SIG-M5 treated with dmso at 0.1 percent for 504 hours (cell line): ENCODE data around the gene PEX7.
A peak's percentile ranks its signal among the peaks of the same experiment; 100 is the strongest.
"Not testable (repeated sequence)": the region's sequence is repeated elsewhere in the genome, so short reads cannot be mapped to it uniquely, and the experiment has no call there.

Experiments used
- DNase-seq: peaks from one replicate; lab custom pipeline; 2025; ENCODE audit not compliant: unreplicated experiment; lab: John Stamatoyannopoulos, UW

Gene PEX7

DNA sequence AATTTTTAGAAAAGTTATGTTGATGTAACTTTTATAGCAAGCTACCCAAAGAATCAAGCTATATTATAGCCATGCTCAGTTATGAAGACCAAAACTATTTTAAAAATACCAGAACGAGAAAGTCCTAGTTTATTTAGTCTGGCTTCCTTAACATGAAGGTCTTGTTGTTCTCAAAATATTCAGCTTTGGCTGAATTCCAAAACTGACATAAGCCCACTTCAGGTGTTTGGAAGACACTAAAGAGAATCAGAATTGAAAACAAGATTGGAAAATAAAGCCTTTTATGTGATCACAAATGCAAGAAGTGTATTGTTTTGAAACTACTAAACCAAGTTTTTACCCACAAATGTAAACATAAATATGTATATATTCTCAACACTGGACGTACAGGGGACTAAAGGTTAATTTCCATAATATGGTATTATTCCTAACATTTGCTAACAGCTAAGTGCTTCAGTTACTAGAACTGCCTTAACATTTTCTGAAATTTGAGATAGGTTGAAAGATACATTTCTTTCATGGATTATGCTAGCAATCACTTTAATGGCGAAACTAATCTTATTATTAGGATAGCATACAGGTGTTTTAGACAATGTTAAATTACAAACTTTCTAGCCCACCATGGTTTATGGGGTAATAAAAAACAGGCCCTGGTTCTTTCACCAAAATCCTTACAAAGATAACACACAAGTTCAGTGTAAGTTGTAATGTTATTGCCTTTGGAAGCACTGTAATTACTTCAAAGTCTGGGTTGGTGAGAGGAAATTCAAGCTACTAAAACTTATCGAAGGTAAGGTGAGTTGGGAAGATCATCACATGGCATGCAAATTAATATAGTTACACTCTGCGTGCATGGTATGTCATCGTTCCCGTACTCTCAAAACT lies 31.7 kb upstream of the PEX7 start:
- no peak for DNase-seq

DNA sequence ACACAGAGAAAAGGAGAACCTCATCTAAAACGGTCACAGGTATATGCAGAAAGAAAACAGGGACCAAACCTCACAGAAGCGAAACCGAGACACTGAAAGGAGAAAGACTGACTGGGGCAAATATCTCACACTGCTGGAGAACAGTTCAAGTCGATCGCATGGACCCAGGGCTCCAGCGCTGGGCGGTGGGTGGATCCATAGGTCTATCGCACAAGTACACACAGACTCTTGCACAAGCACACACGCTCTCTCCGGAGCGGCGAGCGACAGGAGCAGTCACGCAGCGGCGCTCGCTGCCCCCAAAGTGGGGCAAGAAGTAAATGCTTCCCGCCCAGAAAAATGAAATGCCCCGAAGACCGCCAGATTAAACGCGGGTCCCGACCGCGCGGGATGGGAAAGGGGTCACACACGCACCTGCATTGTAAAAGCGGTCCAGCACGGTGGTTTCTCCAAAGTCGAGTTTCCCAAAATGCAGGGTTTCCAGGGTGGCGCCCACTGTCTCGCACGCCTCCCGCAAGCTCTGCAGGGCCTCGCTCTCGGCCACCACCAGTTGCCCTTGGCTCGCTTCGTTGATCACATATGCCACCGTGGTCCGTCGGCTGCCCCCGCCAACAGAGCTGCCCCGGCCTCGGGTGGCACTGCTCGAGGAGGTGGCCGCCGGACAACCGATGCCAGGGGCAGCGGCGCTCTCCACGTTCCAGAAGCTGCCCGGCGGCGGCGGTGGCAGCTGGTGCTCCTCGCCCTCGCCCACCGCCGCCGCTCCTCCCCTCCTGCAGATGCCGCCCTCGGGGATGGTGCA lies 30.9 kb upstream of the PEX7 start:
- peak; percentile 69 for DNase-seq

DNA sequence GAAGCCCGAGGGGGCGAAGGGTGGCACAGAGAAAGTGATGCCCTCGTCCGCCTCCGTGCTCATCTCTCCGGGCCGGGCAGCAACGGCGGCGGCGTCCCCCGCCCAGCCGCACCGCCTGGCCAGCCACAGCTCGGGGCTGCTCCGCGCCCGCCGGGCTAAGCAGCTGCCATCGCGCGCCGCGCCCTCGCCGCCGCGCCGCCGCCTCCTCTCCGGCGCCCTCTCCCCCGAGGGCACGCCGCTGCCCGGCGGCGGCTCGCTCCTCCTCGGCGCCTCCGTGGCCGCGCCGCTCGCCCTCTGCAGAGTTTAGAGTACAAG lies 30.3 kb upstream of the PEX7 start:
- no peak for DNase-seq

DNA sequence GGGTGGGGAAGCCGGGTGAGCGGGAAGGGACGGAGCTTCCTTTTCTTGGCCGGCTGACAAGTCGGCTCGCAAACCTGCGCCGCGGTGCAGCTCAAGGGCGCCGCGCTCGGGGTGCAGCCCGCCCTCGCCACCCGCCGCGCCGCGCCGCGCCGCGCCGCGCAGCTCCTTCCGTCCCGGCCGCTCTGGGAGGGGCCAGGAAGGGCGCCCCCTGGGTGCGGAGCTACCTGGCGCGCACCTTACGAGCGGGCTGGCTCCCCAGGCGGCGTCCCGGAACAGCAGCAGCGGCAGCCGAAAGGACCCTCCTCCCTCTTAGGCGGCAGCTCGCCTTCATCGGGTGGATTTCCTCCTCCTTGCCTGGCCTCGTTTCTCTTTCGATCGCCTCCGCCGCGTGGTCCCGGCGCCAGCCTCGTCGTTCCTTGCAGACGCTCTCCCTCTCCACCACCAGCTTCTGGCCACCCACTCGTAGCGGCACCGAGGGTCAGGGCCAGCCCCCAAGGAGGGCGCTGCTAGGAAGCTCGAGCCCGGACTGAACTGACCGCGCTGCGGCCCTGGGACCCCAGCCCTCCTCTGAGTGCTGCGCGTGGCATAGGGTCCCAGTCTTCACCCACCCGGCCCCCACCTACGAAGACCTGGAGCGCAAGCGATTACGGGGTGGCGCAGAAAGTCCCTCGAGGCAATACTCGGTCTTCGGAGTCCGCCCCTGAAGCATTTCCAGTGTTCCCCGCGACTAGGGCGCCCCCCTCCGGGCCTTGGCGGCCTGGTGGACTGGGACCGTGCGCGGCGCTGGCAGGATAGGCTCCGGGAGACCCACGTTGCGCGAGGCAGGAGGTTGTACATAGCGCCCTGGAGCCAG lies 29.8 kb upstream of the PEX7 start, which contains the start of gene MAP3K5:
TSS of gene MAP3K5 (minus strand) at position 68 of the 853 bp plus-strand sequence. CDS start 320 bp downstream, outside the sequence.
- DNase-seq: peak; percentile 90

DNA sequence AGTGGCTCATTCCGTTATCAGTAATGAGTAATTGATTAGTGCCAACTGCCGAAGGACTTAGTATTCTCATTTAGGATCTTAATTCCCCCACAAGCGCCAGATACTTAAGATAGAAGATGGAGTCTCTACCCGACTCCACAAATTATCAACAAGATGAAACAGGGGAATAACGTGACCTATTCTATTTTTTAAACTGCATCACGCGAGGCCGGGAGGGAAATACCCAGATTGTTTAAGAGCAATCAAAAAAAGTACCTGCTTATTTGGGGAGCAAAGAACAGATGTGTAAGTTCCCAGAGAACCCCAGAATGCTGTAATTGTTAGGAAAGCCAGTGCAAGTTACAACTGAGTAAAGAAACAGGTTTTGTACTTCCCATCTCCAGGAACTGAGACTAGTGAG lies 29.0 kb upstream of the PEX7 start:
- no peak for DNase-seq

DNA sequence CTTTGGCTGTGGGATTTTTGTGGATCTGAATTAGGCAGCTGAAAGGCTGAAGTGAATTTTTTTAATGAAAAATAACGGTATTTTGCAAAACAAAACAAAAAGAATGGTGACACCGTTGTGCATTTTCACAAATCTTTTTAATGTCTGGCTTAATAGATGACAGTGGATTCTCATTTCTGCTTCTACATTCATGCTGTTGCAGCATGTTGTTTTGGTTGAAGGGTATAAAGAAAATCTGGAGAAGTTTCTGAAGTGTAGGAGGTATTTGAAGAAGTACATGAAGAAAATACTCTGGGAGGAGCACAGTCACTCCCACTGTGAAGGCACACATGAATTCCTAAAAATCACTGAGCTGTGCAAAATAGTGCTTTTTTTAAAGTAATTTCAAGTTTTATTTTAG lies 27.0 kb upstream of the PEX7 start:
- no peak for DNase-seq

DNA sequence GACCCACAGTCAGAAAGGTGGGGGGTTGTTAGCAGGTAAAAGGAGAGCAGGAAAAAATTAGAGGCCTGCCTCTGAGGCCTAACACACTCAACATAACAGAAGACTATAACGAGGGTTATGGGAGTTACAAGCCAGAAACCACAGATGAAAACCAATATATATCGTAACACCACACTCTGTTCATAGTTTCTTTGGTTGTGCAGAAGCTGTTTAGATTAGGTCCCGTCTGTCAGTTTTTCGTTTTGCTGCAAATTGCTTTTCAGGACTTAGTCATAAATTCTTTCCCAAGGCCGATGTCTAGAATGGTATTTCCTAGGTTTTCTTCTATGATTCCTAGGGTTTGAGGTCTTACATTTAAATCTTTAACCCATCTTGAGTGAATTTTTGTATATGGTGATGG lies 26.4 kb upstream of the PEX7 start:
- no peak for DNase-seq

DNA sequence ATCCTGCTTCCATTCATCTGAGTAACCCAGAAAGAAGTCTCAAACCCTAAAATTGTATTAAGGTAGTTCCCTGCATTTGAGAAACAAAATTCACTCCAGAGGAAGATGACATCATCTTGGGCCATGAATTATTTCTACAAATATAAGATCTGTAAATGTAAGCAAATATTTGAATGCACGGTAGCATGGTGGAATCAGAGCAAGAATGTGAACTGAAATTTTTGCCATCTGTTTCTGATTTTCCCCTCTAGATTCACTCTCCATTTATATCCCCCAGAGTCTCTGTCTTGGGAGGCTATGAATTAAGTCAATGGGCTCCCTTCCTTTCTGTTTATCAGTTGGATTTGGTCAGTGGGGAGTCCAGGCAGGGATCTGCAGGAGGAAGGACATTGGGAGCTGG lies 24.3 kb upstream of the PEX7 start:
- DNase-seq: no peak

DNA sequence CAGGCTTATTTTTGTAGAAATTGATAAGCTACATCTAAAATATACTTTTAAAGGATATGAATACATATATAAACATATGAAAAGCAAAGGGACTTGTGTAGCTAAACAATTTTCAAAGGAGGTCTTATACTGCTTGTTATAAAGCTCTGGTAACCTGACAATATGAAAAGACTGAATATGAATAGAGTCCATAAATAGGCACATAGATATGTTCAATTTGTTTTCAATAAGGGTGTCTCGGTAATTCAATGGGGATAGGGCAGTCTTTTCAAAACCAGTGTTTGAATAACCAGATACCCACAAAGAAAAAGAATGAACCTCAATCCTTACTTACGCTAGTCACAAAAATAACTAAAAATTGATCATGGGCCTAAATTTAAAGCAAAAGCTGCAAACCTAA lies 20.8 kb upstream of the PEX7 start:
- DNase-seq: no peak

DNA sequence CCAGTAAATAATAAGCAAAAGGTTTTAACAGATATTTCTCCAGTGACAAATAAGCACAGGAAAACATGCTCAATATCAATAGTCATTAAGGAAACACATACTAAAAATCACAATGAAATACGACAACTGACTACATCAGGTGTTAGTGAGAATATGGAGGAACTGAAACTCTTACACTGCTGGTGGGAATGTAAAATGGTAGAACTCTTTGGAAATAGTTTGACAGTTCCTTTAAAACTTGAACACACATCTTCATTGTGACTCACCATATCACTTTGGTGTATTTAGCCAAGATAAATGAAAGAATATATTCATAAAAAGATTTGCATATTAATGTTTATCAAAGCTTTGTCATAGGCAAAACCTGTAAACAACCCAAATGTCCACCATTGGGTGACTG lies 18.8 kb upstream of the PEX7 start:
- peak; percentile 23 for DNase-seq

DNA sequence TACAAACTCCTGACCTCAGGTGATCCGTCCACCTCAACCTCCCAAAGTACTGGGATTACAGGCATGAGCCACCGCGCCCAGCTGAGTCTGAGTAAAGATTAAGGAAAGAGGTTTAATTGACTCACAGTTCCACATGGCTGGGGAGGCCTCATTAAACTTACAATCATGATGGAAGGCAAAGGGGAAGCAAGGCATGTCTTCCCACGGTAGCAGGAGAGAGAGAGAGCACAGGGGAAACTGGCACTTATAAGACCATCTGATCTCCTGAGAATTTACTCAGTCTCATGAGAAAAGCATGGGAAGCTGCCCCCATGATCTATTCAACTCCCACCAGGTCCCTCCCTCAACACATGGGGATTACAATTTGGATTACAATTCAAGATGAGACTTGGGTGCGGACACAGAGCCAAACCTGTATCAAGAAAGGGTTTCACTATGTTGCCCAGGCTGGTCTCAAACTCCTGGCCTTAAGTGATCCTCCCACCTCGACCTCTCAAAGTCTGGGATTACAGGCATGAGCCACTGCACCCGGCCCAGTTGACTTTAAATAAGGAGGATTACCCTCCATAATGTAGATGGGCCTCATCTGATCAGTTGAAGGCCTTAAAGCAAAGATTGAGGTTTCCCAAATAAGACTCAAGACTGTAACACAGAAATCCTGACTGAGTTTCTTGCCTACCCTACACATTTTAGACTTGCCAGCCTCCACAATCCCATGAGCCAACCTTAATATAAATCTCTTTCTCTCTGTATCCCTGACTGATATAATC lies 13.1 kb upstream of the PEX7 start:
- no peak for DNase-seq

DNA sequence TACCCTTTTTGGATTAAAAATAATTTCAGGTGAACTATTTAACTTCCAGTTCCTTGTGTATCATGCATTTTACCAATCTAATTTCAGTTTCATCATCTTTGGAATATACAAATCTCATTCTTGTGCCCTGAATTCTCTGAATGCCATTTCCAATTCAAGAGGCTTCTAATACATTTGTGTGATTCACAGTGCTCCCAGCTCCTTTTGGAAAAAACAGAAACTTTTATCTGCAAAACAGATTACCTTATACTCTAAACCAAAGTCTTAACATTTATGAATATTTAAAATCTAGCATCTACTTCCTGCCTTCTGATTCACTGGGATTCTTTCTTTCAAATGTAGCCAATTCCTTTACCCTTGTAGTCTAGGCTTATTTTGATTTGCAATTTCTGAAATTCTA lies 11.1 kb upstream of the PEX7 start:
- DNase-seq: no peak

DNA sequence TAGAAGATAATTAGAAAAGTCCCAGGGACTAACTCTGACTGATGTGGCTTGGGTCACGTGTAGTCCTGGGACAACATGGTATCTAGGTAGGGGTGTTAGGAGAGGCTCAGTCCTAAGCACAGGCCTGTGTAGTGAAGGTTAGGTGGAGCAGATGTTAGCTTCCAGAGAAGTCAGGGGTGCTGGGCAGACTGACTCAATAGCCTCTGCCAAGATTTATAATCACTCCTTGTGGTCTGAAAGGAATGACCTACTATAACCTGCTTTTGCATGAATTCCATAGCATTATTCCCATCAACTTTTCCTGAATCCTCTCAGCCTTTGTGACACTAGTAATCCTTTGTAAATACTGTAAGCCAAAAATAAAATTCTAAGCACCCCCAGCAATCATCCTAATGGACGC lies 10.2 kb upstream of the PEX7 start:
- DNase-seq: no peak

DNA sequence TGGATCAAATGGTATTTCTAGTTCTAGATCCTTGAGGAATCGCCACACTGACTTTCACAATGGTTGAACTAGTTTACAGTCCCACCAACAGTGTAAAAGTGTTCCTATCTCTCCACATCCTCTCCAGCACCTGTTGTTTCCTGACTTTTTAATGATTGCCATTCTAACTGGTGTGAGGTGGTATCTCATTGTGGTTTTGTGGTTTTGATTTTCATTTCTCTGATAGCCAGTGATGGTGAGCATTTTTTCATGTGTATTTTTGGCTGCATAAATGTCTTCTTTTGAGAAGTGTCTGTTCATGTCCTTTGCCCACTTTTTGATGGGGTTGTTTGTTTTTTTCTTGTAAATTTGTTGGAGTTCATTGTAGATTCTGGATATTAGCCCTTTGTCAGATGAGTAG lies 6.8 kb upstream of the PEX7 start:
- DNase-seq: not testable (repeated sequence)

DNA sequence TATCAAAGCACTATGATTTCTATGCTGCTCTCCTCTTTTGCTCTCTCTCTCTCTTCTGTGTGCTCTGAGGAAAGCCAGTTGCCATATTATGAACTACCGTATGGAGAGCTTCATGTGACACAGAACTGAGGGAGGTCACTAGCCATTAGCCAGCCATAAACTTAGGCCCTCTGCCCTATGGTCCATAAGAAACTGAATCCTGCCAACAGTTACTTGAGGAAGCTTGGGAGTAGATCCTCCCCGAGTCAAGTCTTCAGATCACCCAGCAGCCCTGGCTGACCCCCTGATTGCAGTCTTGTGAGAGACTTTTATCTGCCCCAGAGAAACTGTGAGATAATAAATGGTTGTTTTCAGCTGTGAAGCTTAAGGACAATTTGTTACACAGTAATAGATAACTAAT lies 5.7 kb upstream of the PEX7 start:
- no peak for DNase-seq

DNA sequence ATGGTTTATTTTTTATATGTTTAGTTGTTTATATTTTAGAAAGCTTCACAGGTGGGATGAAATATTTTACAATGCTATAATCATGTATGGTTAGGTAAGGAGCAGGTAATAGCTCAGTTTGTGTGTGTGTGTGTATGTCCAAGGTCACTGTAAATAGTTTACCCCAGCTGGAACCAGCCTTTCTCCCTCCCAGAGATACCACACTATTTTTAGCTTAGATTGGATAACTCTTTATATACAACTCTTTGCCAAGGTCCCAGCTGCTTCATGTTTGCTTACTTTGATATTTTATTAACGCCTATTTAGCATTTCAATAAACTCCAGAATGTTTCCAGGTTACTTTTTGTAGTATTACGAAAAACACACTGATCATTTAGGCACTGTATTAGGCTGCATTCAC lies 1.8 kb upstream of the PEX7 start:
- DNase-seq: no peak

DNA sequence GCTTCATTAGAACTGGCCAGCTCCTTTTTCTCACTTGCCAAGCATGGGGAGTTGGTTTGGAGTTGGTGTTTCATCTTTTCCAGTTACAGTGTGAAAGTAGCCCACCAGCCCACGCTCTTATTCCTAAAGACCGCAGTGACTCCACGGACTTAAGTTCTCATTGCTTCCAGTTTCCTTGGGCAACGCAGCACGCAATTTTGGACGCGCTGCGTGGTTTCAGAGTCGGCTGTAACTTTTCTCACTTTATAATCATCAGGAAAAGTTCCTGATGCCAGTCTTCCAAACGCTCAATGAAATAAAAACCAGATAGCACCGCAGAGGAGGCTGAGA lies 381 bp upstream of the PEX7 start:
- DNase-seq: no peak

DNA sequence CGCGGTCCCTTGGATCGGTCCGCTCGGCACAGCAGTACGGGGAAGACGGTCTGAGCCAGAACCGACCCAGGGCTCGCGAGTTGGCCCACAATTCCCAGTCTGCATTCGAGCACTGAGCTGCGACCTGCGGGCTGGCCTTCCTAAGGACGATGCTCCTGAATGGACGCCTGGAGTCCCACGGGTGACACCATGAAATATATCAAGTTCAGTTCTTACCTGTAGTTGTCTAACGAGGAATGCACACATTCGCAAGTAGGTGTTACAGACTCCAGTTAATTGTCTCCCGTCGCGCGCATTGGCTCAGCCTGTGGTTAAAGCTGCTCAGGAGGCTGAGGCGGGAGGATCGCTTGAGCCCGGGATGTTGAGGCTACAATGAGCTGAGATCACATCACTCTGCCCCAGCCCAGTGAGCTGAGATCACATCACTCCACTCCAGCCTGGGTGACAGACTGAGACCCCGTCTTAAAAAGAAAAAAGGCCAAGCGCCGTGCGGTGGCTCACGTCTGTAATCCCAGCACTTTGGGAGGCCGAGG lies 802 bp downstream of the PEX7 start:
- DNase-seq: no peak

DNA sequence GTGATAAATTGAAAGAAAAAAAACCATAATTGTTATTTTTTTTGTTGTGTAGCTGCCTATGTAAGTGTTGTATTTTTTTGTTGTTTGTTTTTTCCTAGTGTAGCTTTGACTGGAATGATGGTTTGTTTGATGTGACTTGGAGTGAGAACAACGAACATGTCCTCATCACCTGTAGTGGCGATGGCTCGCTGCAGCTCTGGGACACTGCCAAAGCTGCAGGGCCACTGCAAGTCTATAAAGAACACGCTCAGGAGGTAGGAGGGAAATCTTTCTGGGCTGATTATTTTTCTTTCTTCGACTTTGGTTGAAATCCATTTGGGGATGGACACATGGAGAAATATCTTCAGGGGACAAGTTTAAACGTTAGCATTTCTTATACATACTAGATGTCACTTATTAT lies 3.8 kb downstream of the PEX7 start:
- no peak for DNase-seq

DNA sequence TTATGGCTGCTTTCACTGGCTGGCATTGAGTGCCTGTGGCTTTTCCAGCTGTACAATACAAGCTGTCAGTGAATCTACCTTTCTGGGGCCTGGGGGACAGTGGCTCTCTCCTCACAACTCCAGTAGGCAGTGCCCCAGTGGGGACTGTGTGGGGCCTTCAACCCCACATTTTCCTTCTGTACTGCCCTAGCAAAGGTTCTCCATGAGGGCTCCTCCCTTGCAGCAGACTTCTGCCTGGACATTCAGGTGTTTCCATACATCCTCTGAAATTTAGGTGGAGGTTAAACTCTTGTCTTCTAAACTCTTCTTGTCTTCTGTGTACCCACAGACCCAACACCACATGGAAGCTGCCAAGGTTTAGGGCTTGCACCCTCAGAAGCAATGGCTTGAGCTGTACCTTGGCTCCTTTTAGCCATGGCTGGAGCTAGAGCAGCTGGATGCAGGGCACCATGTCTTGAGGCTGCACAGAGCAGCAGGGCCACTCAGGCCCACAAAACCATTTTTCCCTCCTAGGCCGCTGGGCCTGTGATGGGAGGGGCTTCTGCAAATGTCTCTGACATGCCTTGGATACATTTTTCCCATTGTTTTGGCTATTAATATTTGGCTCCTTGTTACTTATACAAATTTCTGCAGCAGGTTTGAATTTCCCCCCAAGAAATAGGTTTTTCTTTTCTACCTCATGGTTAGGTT lies 9.6 kb downstream of the PEX7 start:
- no peak for DNase-seq
